HG02623 (cell line): Measurements from ENCODE around the gene NUTF2.
"Not testable (repeated sequence)": the region's sequence is repeated elsewhere in the genome, so short reads cannot be mapped to it uniquely, and the experiment has no call there.

Source experiments
- ATAC-seq: cut with Tn5 transposase; IDR thresholded peaks from one replicate; pipeline ENCODE4 v1.9.1; 2021; ENCODE audit warnings: moderate library complexity; ENCODE audit not compliant: unreplicated experiment

Gene NUTF2

GRCh38 chr16:67837190-67837589 lies 9.5 kb upstream of the NUTF2 start:
- ATAC-seq: not testable (repeated sequence)

DNA sequence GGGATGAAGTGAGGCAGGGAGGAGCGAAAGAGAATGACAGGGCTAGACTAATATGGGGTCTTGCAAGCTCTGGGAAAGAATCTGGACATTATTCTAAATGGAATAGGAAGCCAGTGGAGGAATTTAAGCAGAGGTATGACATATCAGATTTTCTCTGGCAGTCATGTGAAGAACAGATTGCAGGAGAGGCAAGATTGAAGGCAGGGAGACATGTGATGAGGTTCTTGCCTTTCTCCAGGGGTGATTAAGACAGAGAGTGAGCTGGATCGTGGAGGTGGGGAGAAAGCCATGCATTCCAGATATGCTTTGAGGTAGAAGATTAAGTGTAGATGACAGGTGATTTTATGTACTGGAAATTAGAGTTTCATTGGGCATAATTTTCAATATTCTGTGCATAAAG lies 8.9 kb upstream of the NUTF2 start:
- ATAC-seq: no peak

DNA sequence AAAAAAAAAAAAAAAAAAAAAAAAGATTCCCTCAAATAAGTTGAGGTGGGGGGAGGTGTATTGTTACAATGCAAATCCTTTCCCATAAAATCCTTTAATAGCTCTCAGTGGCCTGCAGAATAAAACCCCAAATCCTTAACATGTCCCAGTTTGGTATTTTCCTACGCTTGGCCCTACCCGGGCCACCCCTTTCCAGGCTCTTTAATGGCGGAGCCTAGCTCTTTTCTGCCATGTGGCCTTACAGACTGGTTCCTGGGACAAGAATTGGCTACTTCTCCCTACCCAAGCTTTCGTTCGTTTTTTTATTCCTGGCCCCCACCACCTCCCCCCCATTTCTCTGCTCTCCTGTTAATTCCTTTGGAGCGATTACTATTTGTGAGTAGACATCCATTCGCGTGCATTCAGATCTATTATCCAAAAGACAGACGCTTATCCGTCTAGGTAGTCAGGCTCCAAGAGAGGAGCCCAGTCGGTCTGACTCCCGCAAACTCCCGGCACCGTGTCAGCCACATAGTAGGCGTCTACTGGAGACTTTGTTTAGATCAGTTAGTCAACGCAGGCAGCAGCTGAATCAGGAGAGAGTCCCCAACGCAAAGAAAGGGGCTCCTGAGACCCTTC lies 5.4 kb upstream of the NUTF2 start:
- ATAC-seq: no peak

- peak; percentile 38 for ATAC-seq
Observed at GRCh38 chr16:67841816-67842508, 4.8 kb upstream of the NUTF2 start, which contains the start of gene THAP11. THAP11 (plus strand) TSS chr16:67842320; CDS start chr16:67842555, 235 bp downstream.

- peak; percentile 6 for ATAC-seq
Observed at GRCh38 chr16:67842509-67843342, 4.0 kb upstream of the NUTF2 start.

DNA sequence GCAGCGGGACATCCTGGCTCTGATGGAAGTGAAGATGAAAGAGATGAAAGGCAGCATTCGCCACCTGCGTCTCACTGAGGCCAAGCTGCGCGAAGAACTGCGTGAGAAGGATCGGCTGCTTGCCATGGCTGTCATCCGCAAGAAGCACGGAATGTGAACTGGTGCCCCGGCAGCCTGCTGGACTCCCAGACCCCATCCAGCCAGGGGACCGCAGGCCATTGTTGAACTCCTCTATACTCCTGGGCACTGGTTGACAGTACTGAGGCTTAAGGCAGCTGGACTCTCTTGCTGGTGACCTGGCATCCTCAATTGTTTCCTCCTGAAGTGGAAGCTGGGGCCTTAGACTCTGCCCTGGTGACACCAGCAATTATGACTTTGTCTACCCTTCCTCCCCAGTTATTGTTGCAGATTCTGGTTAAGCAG lies 3.4 kb upstream of the NUTF2 start:
- ATAC-seq: no peak

- ATAC-seq: no peak
Observed at GRCh38 chr16:67844497-67844896, 2.2 kb upstream of the NUTF2 start.

- ATAC-seq: no peak
Observed at GRCh38 chr16:67845291-67846062, 1.3 kb upstream of the NUTF2 start.

GRCh38 chr16:67846063-67846319 lies 742 bp upstream of the NUTF2 start:
- ATAC-seq: no peak

DNA sequence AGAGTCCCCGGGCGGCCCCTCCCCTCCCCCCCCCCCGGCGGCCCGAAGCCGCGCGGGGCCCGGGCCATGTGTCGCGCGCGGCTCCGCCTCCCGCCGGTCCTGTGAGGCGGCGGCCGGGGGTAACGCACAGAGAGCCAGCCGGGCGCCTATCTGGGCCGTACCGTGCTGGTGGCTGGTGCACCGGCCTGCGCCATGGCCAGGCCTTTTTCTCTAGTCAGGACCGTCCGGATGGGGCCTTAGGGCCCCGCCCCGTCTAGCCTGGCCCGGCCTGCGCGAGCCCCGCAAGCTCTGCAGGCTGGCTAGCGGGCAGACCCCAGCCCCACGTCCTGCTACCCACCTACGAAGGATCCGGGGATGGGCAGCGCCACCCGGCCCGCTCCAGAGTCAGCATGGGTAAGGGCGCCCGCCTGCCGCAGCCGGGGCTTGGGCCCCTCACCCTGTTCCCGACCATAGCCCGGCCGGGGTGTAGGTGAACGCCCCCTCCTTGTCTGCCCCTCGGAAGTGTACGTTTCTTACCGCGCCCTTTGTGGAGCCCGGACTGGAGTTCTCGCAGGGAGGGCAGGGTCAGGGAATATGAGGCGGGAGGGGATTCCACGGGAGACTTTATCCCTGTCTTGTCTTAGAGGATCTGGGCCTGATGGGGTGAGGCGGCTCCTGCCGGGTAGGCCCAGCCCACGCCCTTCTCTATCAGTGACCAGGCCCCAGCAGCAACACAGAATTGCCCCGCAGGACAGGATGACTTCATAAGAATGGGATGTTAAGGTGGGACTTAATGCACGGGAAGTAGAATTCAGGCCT lies 530 bp downstream of the NUTF2 start, which contains the start of gene CENPT:
CENPT (minus strand) TSS at position 630 of the 798 bp plus-strand sequence. CDS start 13,834 bp downstream, outside the sequence.
- ATAC-seq: peak; percentile 37

DNA sequence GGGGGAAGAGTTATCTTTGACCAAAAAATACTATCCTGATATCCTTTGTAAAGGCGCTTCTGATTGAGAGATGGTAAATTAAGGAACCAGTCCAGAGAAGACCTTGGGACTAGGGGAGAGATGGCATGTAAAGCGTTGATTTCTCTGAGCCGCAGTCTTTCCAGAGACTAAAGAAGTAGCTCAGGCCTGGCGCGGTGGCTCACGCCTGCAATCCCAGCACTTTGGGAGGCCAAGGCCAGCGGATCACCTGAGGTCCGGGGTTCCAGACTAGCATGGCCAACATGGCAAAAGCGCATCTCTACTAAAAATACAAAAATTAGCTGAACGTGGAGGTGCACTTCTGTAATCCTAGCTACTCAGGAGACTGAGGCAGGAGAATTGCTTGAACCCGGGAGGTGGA lies 1.4 kb downstream of the NUTF2 start:
- ATAC-seq: no peak

DNA sequence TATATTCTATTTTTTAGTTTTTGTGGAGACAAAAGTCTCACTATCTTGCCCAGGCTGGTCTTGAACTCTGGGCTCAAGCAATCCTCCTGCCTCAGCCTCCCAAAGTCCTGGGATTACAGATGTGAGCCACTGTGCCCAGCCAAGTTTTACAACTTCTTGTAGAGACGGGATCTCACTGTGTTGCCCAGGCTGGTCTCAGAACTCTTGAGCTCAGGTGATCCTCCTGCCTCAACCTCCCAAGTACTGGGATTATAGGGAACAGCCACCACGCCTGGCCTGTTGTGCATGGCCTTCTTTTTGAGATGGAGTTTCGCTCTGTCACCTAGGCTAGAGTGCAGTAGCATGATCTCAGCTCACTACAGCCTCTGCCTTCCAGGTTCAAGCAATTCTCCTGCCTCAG lies 6.9 kb downstream of the NUTF2 start:
- ATAC-seq: no peak

DNA sequence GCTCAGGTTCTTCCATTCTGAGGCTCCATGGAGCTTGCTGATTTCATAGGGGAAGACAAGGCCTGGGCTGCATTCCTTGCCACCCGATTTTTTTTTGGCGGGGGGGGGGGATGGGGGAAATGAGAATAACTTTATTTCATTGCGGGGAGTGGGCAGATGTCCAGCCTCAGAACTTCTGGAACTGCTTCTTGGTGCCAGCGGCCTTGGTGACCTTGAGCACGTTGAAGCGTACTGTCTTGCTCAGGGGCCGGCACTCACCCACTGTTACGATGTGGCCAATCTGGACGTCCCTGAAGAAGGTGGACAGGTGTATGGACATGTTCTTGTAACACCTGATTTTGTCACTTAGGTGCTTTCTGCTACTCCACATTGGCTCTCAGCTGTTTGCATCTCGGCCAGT lies 9.1 kb downstream of the NUTF2 start:
- ATAC-seq: no peak

DNA sequence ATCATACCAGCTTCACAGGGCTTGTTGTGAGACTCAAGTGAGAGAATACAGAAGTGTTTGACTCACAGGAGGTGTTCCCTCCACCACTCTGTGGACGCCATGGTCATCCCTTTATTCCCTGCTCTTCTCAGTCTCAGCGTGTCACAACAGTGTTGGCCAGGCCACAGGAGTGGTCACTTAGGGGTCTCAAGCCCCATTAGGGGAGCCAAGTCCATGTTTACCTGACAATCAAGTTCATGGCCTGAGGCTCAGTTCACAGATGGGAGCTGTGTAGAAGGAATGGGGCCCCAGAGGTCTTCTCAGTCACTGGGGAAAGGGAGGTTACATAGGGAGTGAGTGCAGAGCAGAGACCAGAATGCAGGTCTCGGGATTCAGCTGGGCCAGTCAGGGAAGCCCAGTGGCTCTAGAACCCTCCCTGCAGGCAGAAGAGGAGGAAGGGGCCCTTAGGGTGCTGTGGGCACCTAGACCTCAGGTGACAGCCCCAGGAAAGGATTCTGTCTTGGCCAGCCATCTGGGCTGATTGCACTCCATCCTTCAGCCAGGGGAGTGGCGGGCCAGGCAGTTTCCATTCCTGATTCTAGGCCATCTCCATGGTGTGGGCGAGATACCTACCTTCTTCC lies 10.3 kb downstream of the NUTF2 start:
- no peak for ATAC-seq

DNA sequence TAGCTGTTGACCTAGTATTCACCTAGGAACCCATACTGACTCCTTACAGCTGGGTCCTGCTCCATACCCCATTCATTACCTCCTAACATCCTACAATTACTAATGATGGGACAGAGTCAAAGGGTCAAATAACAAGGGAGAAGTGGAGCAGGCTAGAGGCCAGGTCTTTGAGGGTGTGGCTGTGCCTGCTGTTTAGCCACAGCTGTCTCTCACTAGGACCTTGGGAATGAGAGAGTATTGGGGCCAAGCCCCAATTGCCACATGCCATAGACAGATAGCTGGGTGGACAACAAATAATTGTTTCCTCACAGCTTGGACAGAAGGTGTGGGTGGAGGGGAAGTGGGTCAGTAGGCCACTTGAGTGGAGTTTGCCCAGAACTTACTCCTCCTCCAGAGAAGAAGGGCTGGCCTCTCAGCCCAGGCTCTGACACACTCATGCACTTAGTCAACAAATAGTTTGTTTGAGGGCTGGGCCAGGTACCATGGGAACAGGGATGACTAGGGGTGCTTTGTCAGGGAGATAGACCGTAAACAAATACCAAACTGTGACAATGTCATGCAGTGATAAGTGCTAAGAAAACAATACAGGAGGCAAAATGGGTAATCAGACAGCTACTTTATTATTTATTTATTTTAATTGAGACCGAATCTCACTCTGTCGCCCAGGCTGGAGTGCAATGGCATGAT lies 11.0 kb downstream of the NUTF2 start:
- ATAC-seq: no peak

DNA sequence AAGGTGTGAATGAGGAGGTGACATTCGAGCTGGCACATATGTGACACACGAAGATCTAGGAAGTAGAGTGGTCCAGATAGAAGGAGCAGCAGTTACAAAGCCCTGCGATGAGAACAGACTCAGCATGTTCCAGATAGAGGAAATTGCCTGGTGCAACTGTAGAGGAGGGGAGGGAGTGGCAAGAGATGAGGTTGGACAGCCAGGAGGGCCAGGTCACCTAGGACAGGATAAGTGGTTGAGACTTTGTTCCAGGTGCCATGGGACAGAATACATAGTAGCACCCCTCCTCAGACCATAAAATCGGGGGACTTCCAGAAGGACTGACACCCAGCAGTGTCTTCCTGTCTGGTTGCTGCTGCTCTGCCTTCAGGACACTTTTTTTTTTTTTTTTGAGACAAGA lies 11.8 kb downstream of the NUTF2 start:
- ATAC-seq: no peak

- no peak for ATAC-seq
Observed at GRCh38 chr16:67860589-67861398, 14.1 kb downstream of the NUTF2 start.

DNA sequence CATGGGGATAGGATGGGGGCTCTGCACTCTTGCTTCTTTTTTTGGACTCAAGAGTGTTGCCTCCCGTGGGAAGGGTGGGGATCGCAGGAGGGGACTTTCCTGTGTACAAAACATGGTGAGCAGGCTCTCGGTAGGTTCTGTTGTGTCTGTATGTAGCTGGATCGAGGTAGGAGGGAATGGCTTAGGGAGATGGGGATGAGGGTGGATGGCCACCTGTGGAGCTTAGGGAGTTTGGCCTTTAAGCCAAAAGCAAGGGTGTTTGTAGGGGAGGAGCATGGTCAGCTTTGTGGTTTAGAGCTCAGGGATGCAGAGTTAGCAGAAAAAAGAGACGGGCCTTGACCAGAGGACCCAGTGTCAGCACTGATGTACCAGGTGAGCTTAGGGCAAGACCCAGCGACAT lies 15.1 kb downstream of the NUTF2 start:
- ATAC-seq: no peak
